Thyroid gland (tissue), 4 donors: ENCODE measurements around the gene HSFX2.

ENCODE experiments used
- CTCF ChIP-seq, 6 experiments: fragments of 200-600 bp in 3 of 6; fragments of 450-650 bp in 3 of 6; sonication (generic) in 3 of 6; IDR thresholded peaks; one replicate each; pipeline ENCODE4 v1.5.1; 2016 to 2019; ENCODE audit warnings: antibody characterized with exemption in 6 of 6, mild to moderate bottlenecking in 2 of 6, inconsistent platforms in 1 of 6, moderate library complexity in 1 of 6
- POLR2A ChIP-seq, 2 donors: fragments of 450-650 bp; IDR thresholded peaks; one replicate each; pipeline ENCODE4 v1.6.1; 2017; ENCODE audit warnings: antibody characterized with exemption in 2 of 2, mild to moderate bottlenecking in 2 of 2, moderate library complexity in 1 of 2

GRCh38 chrX:149631234-149632165 lies 36.4 kb upstream of the HSFX2 start, which contains the start of gene TMEM185A:
- TF ChIP-seq POLR2A (IDR thresholded peaks at IDR 0.05) (no peak), CTCF (IDR thresholded peaks at IDR 0.05) (no peak)
